ENCODE measurements around the gene GRIK2. TPM values are rescaled to one million over a fixed set of nuclear protein-coding genes. Genes with fewer than 3 reads are reported as not detected.

The GRIK2 gene
- total RNA-seq, 1 experiment from 2014 or later = 0.70 TPM

- DNase-seq = no peak
- H3K27ac ChIP-seq (ENCODE audit: insufficient read length, low read depth, low read length) = no peak overlapping the region
- H3K79me2 ChIP-seq (ENCODE audit: insufficient read depth, low read length) = no peaks in the 10 kb centered on the region
- H3K4me1 ChIP-seq (ENCODE audit: insufficient read depth, low read length) = peaks cover 2% of the 10 kb centered on the region; the same call in 1 of the 2 replicates
- H4K5ac ChIP-seq (ENCODE audit: insufficient read length, low read depth, low read length) = no peak overlapping the region
- H4K91ac ChIP-seq (ENCODE audit: insufficient read length, low read depth, low read length) = no peak overlapping the region
- WGBS (ENCODE audit: extremely low coverage, insufficient read length, low lambda C conversion rate) = no CpG with 5 or more reads among the region's 4 CpGs
- no peak overlapping the region for H3T11ph ChIP-seq (ENCODE audit: low read length)
- TF ChIP-seq, protein P1, sequence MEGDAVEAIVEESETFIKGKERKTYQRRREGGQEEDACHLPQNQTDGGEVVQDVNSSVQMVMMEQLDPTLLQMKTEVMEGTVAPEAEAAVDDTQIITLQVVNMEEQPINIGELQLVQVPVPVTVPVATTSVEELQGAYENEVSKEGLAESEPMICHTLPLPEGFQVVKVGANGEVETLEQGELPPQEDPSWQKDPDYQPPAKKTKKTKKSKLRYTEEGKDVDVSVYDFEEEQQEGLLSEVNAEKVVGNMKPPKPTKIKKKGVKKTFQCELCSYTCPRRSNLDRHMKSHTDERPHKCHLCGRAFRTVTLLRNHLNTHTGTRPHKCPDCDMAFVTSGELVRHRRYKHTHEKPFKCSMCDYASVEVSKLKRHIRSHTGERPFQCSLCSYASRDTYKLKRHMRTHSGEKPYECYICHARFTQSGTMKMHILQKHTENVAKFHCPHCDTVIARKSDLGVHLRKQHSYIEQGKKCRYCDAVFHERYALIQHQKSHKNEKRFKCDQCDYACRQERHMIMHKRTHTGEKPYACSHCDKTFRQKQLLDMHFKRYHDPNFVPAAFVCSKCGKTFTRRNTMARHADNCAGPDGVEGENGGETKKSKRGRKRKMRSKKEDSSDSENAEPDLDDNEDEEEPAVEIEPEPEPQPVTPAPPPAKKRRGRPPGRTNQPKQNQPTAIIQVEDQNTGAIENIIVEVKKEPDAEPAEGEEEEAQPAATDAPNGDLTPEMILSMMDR (conservative IDR thresholded peaks at IDR 0.05) = no peak
- Mint-ChIP-seq H3K9me3 (no peaks in the 10 kb centered on the region), H3K36me3 (ENCODE audit: insufficient read depth in 1 of 3, low read depth in 3 of 3) (peaks cover 0 to under 1% (median 0%) of the 10 kb centered on the region in 3 experiments; a peak in 1 of 7 replicates), H3K4me3 (no peak overlapping the region), H3K4me1 (peaks cover 10 to 12% of the 10 kb centered on the region in 2 experiments), H3K27ac (peak overlapping the region in 1 of 3 experiments; percentile 26; a peak in 1 of 7 replicates), H3K27me3 (ENCODE audit: low read depth) (no peaks in the 10 kb centered on the region)
- no peak overlapping the region for H4K8ac ChIP-seq (replicated peaks; ENCODE audit: insufficient read length, low read depth, low read length)
- H2AK5ac ChIP-seq (ENCODE audit: insufficient read length, low read length) = no peak overlapping the region
- H4K20me1 ChIP-seq (ENCODE audit: control insufficient read depth, insufficient read depth, insufficient read length) = no peaks in the 10 kb centered on the region
- H2BK5ac ChIP-seq (ENCODE audit: insufficient read length, low read length) = no peak overlapping the region
- no peak overlapping the region for H3K23ac ChIP-seq (ENCODE audit: insufficient read length, low read depth, low read length)
- no peak overlapping the region for H3K56ac ChIP-seq (ENCODE audit: insufficient read length, low read depth, low read length)
- no peak overlapping the region for H2AFZ ChIP-seq (ENCODE audit: low read length)
- H3K4me2 ChIP-seq (ENCODE audit: insufficient read depth, insufficient read length, low read length) = no peak overlapping the region
- no peaks in the 10 kb centered on the region for H3K27me3 ChIP-seq (ENCODE audit: insufficient read depth, low read length)
- no peak overlapping the region for H3K18ac ChIP-seq (ENCODE audit: insufficient read length, low read depth, low read length)
- H2BK15ac ChIP-seq (ENCODE audit: low read depth, low read length) = no peak overlapping the region
- no peaks in the 10 kb centered on the region for H3K23me2 ChIP-seq (ENCODE audit: insufficient read length, low read depth, low read length, poor library complexity, severe bottlenecking)
- no peak overlapping the region for H3K4ac ChIP-seq (ENCODE audit: low read depth, low read length)
- no peak overlapping the region for H2BK20ac ChIP-seq (ENCODE audit: low read depth, low read length, poor library complexity, severe bottlenecking)
- H3K9ac ChIP-seq (ENCODE audit: extremely low read depth, insufficient read length, low read length) = no peak overlapping the region
- no peaks in the 10 kb centered on the region for H3K79me1 ChIP-seq (ENCODE audit: insufficient read depth, low read depth, low read length, poor library complexity, severe bottlenecking)
- H2BK120ac ChIP-seq (ENCODE audit: low read depth, low read length, poor library complexity, severe bottlenecking) = no peak overlapping the region
- no peaks in the 10 kb centered on the region for H3K9me3 ChIP-seq (ENCODE audit: control insufficient read depth, low read depth, low read length)
- no peak overlapping the region for H2BK12ac ChIP-seq (ENCODE audit: insufficient read length, low read depth, low read length)
- H3K14ac ChIP-seq (ENCODE audit: insufficient read depth, low read length) = no peak overlapping the region
These were observed 213.7 kb downstream of the GRIK2 start for GRCh38 chr6:101607111-101607690.

Measured in H9 (cell line).